Cardiac muscle cell (in vitro differentiated cells and primary cell): ENCODE data around the gene FCHO1. TPM values are rescaled to one million over a fixed set of nuclear protein-coding genes. Genes with fewer than 3 reads are reported as not detected.

ENCODE experiments used
- DNase-seq, 2 donors: peaks; one replicate each; pipeline versions ENCODE4 v3.0.0 to v3.0.0-alpha.2; 2010 to 2017; ENCODE audit warnings: low read depth in 1 of 2, low spot score in 1 of 2
- H3K27ac ChIP-seq: fragments of 200-600 bp; sonication (generic); 2 replicates; pipeline ENCODE4 v1.5.1; 2016
- H3K27me3 ChIP-seq: fragments of 200-600 bp; sonication (generic); 2 replicates; pipeline ENCODE4 v1.6.0; 2016; ENCODE audit warnings: control low read depth
- H3K36me3 ChIP-seq: fragments of 200-600 bp; sonication (generic); 2 replicates; pipeline ENCODE4 v1.5.1; 2016; ENCODE audit warnings: control low read depth
- H3K4me1 ChIP-seq: fragments of 200-600 bp; sonication (generic); 2 replicates; pipeline ENCODE4 v1.8.1; 2017; ENCODE audit warnings: low read depth, mild to moderate bottlenecking, mixed run types
- H3K4me3 ChIP-seq: fragments of 200-600 bp; sonication (generic); 2 replicates; pipeline ENCODE4 v1.5.1; 2016; ENCODE audit warnings: mild to moderate bottlenecking
- H3K9me3 ChIP-seq: fragments of 200-600 bp; sonication (generic); 2 replicates; pipeline ENCODE4 v1.5.1; 2017; ENCODE audit warnings: low read depth, mild to moderate bottlenecking, control low read depth
- polyA plus RNA-seq: library from polyadenylated mRNA; unstranded; fragments of >200 nt; fragmentation: Nextera tagmentation; extraction: Ambion mirVana; gene quantifications from 2 replicates; pipeline ENCODE4 v1.2.1, GENCODE V29; 2016
- total RNA-seq: library from RNA; depleted of rRNA; stranded (reverse); fragments of >200 nt; gene quantifications from 2 replicates; pipeline ENCODE4 v1.2.3, GENCODE V29; 2016
- TF ChIP-seq, protein P1 (sequence below): IDR thresholded peaks from 2 replicates; pipeline ENCODE4 v1.5.1; 2012; ENCODE audit warnings: low read depth, mild to moderate bottlenecking, low read length

FCHO1 gene
- total and polyA plus RNA-seq, 2 experiments from 2014 or later, result 2.5 to 3.1 TPM

DNA sequence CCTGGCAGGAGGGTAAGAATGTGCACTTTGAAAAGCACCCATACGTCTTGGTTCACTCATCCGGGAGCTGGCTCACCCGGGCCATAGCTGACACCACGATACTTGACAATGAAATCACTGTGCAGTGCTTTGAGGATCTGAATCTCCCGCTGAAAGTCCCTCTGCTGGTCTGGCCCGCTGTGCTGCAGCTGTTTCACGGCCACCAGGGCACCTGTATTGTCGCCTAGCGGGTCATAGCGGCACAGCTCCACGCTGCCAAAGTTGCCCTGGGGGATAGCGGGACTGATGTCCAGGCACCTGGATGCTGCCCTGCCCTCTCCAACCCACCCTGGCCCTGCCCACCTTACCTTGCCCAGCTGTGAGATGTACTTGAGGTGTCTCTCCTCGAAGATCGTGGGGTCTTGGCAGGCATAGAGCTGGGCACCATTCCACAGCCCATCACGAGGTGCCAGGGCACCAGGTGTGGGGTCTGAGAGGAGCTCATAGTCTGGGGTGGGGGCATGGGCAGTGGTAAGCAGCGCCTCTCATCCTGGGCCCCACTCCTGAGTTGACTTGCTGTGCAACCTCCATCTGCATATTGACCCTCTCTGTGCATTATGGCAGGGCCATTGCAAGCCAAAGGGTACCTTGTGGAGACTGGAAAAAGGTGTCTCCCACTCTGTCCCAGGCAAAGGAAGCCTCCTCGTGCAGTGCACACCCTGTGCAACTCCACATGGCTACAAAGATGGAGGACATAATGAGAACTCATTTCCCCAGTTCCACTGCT lies 81.3 kb downstream of the FCHO1 start:
- Histone ChIP-seq H3K36me3 (no peaks in the 10 kb centered on the region), H3K4me3 (no peak overlapping the region), H3K9me3 (no peaks in the 10 kb centered on the region), H3K4me1 (no peaks in the 10 kb centered on the region), H3K27ac (no peak overlapping the region), H3K27me3 (no peaks in the 10 kb centered on the region)
- no peak for DNase-seq
- TF ChIP-seq, protein P1, sequence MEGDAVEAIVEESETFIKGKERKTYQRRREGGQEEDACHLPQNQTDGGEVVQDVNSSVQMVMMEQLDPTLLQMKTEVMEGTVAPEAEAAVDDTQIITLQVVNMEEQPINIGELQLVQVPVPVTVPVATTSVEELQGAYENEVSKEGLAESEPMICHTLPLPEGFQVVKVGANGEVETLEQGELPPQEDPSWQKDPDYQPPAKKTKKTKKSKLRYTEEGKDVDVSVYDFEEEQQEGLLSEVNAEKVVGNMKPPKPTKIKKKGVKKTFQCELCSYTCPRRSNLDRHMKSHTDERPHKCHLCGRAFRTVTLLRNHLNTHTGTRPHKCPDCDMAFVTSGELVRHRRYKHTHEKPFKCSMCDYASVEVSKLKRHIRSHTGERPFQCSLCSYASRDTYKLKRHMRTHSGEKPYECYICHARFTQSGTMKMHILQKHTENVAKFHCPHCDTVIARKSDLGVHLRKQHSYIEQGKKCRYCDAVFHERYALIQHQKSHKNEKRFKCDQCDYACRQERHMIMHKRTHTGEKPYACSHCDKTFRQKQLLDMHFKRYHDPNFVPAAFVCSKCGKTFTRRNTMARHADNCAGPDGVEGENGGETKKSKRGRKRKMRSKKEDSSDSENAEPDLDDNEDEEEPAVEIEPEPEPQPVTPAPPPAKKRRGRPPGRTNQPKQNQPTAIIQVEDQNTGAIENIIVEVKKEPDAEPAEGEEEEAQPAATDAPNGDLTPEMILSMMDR, result no peak

DNA sequence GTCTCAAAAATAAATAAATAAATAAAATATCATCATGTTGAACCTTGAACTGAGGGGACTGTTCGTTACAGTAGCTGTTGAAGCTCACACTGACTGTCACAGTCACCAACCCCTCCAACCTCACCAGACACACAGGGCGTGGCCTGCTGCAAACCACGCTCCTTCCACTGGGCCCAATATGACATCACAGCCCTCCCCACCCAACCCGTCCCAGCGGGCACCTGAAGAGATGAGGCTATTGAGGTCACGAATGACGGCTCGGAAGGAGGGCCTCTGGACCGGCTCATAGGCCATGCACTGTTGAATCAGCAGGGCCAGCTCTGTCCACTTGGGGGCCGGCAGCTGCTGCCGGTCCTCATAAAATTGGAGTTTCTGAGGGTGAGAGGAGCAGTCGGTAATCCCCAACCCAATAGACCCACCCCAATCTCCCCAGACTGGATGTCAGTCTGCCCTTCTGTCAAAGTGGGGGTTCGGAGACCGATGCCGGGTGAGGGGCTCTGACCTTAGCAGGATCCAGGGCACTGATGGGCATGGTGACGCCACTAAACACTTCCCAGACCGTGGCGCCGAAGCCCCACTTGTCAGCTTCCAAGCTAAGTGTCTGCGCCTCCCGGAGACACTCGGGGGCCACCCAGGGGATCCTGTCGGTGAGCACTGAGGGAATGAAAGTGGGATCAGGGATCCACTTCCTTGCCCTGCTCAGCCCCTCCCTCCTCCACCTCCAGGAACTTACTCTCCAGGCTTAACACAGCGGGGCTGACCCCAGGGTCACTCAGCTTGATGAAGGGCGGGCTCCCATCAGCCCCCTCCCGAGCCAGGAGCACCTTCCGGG lies 83.3 kb downstream of the FCHO1 start:
- Histone ChIP-seq H3K9me3 (no peaks in the 10 kb centered on the region), H3K27ac (no peak overlapping the region), H3K36me3 (no peaks in the 10 kb centered on the region), H3K27me3 (no peaks in the 10 kb centered on the region), H3K4me3 (no peak overlapping the region), H3K4me1 (no peaks in the 10 kb centered on the region)
- no peak for DNase-seq
- TF ChIP-seq, protein P1, result no peak

DNA sequence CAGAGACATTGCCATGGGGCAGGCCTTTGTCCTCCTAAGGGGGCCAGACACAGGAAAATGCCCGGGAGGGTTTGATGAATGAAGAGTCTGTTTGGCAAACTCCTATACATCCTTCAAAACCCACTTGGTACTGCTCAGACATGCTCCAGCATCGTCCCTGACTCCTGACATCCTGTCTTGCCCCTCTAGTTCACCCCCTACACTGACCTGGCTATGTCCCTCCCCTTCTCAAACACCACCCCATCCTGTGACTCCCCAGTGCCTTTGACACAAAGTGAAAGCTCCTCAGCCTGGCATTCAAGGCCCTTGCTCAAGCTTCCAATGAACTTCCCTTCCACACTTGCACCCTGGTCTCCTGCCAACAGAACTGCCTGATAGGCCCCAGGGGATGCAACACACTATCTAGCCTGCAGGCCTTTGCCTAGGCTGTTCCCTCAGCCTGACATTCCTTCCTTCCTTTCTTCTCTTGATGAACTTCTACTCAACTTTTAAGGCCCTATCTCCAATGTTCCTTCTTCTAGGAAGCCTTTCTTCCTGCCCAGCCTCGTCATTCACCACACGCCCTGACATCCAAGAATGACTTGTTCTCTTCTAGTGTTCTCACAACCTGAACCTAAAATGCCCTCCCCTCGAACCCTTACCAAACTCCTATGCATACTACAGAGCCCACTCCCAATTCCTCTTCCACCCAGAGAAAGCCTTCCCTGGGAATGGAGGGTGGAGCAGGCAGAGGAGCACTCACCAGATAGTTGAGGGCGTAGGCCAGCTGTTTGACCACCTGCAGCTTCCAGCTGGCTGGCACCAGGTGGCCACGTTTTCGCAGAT lies 84.1 kb downstream of the FCHO1 start:
- no peak overlapping the region for H3K27ac ChIP-seq
- TF ChIP-seq, protein P1, result no peak
- no peaks in the 10 kb centered on the region for H3K4me1 ChIP-seq
- H3K36me3 ChIP-seq, result no peaks in the 10 kb centered on the region
- H3K4me3 ChIP-seq, result no peak overlapping the region
- H3K9me3 ChIP-seq, result no peaks in the 10 kb centered on the region
- peak in 1 of 2 donors; percentile 42 for DNase-seq
- no peaks in the 10 kb centered on the region for H3K27me3 ChIP-seq

DNA sequence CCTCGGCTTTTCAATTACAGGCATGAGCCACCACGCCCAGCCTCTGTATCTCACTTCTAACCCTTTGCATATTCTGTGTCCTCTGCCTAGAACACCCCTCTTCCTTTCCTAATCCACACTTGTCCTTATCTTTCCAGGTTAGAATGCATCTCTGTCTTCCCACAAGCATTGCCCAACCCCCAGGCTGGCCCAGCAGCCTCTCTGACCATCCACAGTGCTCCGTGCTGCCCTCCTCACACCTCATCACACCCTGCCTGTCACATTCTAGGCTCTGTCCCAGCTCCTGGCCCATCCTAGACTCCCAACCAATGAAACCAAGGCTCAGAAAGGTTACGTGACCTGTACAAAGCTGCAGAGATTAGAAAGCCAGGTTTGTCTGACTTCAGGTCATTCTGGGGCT lies 85.3 kb downstream of the FCHO1 start:
- no peaks in the 10 kb centered on the region for H3K4me1 ChIP-seq
- no peaks in the 10 kb centered on the region for H3K36me3 ChIP-seq
- no peak for DNase-seq
- H3K27ac ChIP-seq, result no peak overlapping the region
- no peaks in the 10 kb centered on the region for H3K9me3 ChIP-seq
- H3K4me3 ChIP-seq, result no peak overlapping the region
- no peaks in the 10 kb centered on the region for H3K27me3 ChIP-seq
- TF ChIP-seq, protein P1, result no peak

DNA sequence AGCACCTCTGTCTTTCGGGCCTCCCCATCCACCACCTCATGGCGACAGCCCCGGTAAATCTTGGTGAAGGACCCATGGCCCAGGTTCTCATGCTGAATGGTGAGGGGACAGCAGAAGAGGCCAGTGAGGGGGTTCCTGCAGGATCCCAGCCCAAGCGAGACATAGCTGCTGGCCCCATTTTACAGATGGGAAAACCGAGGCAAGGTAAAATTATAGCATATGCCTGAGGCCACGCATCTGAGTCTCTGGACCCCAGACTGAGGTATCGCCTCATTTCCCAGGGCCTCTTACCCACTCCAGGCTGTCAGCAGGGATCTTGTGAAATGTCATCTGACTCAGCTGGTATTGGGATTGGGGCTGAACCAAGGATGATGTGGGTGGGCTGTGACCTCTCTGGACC lies 86.7 kb downstream of the FCHO1 start:
- TF ChIP-seq, protein P1, result no peak
- DNase-seq, result no peak
- Histone ChIP-seq H3K27me3 (no peaks in the 10 kb centered on the region), H3K9me3 (no peaks in the 10 kb centered on the region), H3K4me3 (no peak overlapping the region), H3K36me3 (no peaks in the 10 kb centered on the region), H3K27ac (no peak overlapping the region), H3K4me1 (peaks cover 3% of the 10 kb centered on the region)
